Mesendoderm (in vitro differentiated cells): ENCODE data around the gene RNF13.

ENCODE experiments used
- DNase-seq: peaks from one replicate; pipeline ENCODE4 v3.0.0; 2013
- H2AK5ac ChIP-seq: 2 replicates; pipeline ENCODE4 v1.6.1; 2013; ENCODE audit warnings: low read length, inconsistent platforms
- H2BK120ac ChIP-seq: 2 replicates; pipeline ENCODE4 v1.6.1; 2013; ENCODE audit warnings: low read depth, mild to moderate bottlenecking, low read length, moderate library complexity, mixed read lengths
- H2BK15ac ChIP-seq: replicated peaks from 2 replicates; pipeline ENCODE4 v1.6.1; 2013; ENCODE audit warnings: low read depth, mild to moderate bottlenecking, moderate library complexity
- H2BK5ac ChIP-seq: 2 replicates; pipeline ENCODE4 v1.6.1; 2013; ENCODE audit warnings: low read length, inconsistent platforms
- H3K18ac ChIP-seq: 2 replicates; pipeline ENCODE4 v1.6.1; 2013; ENCODE audit warnings: mild to moderate bottlenecking, low read length, mixed read lengths
- H3K23ac ChIP-seq: one replicate; pipeline ENCODE4 v1.6.1; 2013; ENCODE audit warnings: low read length
- H3K27ac ChIP-seq: 2 replicates; pipeline ENCODE4 v1.5.1; 2013; ENCODE audit warnings: low read depth, mild to moderate bottlenecking, inconsistent platforms, low read length, moderate library complexity
- H3K27me3 ChIP-seq: 2 replicates; pipeline ENCODE4 v1.6.1; 2013; ENCODE audit warnings: low read length, control low read depth, mild to moderate bottlenecking, inconsistent platforms; ENCODE audit not compliant: insufficient read depth, poor library complexity
- H3K36me3 ChIP-seq: 2 replicates; pipeline ENCODE4 v1.6.1; 2013; ENCODE audit warnings: low read length, inconsistent platforms; ENCODE audit not compliant: control insufficient read depth, insufficient read depth
- H3K4ac ChIP-seq: one replicate; pipeline ENCODE4 v1.6.1; 2013; ENCODE audit warnings: low read depth, mild to moderate bottlenecking, low read length, moderate library complexity
- H3K4me1 ChIP-seq: 2 replicates; pipeline ENCODE4 v1.6.1; 2013; ENCODE audit warnings: low read depth, low read length, inconsistent platforms; ENCODE audit not compliant: control insufficient read depth
- H3K4me2 ChIP-seq: 2 replicates; pipeline ENCODE4 v1.6.1; 2013; ENCODE audit warnings: low read length
- H3K4me3 ChIP-seq: 2 replicates; pipeline ENCODE4 v1.5.1; 2013; ENCODE audit warnings: mild to moderate bottlenecking, low read length
- H3K56ac ChIP-seq: one replicate; pipeline ENCODE4 v1.6.1; 2013; ENCODE audit warnings: low read length
- H3K79me1 ChIP-seq: 2 replicates; pipeline ENCODE4 v1.6.1; 2013; ENCODE audit warnings: low read length, inconsistent platforms
- H3K79me2 ChIP-seq: 2 replicates; pipeline ENCODE4 v1.6.1; 2013; ENCODE audit warnings: mild to moderate bottlenecking, low read length; ENCODE audit not compliant: control insufficient read depth, insufficient read depth
- H3K9ac ChIP-seq: 2 replicates; pipeline ENCODE4 v1.6.1; 2013; ENCODE audit warnings: low read length, inconsistent platforms
- H4K5ac ChIP-seq: one replicate; pipeline ENCODE4 v1.6.1; 2013; ENCODE audit warnings: low read length
- H4K8ac ChIP-seq: one replicate; pipeline ENCODE4 v1.6.1; 2013; ENCODE audit warnings: low read depth, mild to moderate bottlenecking, control low read depth, low read length, moderate library complexity
- WGBS: extraction: QIAGEN DNeasy Blood & Tissue Kit; methylation state at CpG from one replicate; pipeline ENCODE4 v1.1.7; 2013; ENCODE audit warnings: low lambda C conversion rate, missing lambda C conversion rate; ENCODE audit not compliant: insufficient coverage; ENCODE audit errors: extremely low coverage; 5-methylcytosine and 5-hydroxymethylcytosine counted together

The RNF13 gene

DNA sequence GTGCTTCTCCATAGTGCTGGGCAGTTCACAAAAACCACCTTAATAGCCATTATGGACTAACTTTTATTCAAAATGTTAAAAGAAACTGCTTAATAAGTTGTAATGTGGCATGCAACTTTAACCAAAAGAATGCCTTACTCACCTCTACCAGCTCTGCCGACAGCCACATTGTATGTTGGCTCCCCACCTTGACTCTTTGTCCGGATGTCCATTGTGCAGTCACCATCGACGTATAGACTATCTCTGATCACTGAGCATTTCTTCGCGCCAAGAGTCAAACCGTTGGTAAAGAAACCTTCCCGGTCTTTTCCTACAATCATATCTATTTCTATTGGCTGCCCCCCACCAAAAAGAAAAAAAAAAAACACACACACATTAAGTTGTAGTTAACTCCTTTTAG, 155.2 kb downstream of the RNF13 start:
- no peak overlapping the region for H3K18ac ChIP-seq
- no CpG with 5 or more reads among the region's 8 CpGs for WGBS
- peaks cover 6% of the 10 kb centered on the region for H3K36me3 ChIP-seq
- no peak overlapping the region for H2BK15ac ChIP-seq
- no peak overlapping the region for H3K27ac ChIP-seq
- no peak overlapping the region for H4K8ac ChIP-seq
- no peak overlapping the region for H4K5ac ChIP-seq
- H2BK120ac ChIP-seq = no peak overlapping the region
- no peak overlapping the region for H3K23ac ChIP-seq
- H3K79me2 ChIP-seq = peaks cover 60% of the 10 kb centered on the region
- peak overlapping the region; percentile 0 for H3K4me3 ChIP-seq
- H3K56ac ChIP-seq = peak overlapping the region; percentile 98
- no peak overlapping the region for H3K4ac ChIP-seq
- peak; percentile 35 for DNase-seq
- peak overlapping the region; percentile 4 for H3K4me2 ChIP-seq
- no peak overlapping the region for H2AK5ac ChIP-seq
- H3K4me1 ChIP-seq = no peaks in the 10 kb centered on the region
- no peaks in the 10 kb centered on the region for H3K27me3 ChIP-seq
- H3K79me1 ChIP-seq = peaks cover 11% of the 10 kb centered on the region
- H2BK5ac ChIP-seq = no peak overlapping the region
- peak overlapping the region; percentile 94 for H3K9ac ChIP-seq

DNA sequence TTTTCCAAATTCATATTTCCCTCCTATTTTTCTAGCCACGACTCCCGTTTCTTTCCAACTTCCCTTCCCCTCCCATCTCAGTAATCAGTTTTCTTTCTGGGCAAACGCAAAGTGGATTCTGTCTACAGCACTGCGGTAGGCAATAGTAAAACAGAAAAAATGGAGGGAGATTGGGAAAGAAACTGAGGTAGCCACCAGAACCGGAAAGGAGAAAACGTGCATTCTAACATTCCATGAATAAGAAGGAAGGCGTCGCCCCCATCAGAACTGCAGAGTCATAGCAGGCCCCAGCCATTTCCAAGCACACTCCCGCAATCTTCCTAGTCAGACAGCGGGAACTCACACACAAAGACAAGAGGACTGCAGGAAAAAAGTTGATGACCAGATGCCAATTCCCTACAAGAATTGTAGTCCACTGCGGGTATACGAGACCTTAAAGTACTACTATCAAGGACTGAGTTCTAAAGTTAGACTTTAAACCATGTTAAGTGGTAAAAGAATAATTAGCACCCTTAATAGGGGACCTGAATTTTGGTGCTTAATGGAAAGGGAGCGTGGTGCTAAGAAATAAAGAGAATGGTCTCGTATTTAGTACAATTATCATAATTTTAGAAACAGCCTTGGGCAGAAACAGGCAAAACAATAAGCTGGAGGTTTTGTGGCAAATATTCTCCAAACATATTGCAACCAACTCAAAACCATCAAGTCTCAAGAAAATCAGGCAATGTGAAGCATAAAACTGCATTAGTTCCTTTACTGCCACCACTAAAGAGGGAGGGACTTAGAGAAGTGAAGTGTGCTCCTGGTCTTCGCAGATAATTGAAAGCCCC, 156.3 kb downstream of the RNF13 start:
- H3K27me3 ChIP-seq = no peaks in the 10 kb centered on the region
- no peaks in the 10 kb centered on the region for H3K4me1 ChIP-seq
- peaks cover 51% of the 10 kb centered on the region for H3K79me2 ChIP-seq
- H3K4me3 ChIP-seq = peak overlapping the region; percentile 84
- peak overlapping the region; percentile 25 for H2AK5ac ChIP-seq
- WGBS = no CpG with 5 or more reads among the region's 15 CpGs
- no peak overlapping the region for H4K8ac ChIP-seq
- peak overlapping the region; percentile 33 for H4K5ac ChIP-seq
- H3K27ac ChIP-seq = peak overlapping the region; percentile 94
- H2BK15ac ChIP-seq = no peak overlapping the region
- H3K4me2 ChIP-seq = peak overlapping the region; percentile 59
- peak overlapping the region; percentile 99 for H3K4ac ChIP-seq
- peak overlapping the region; percentile 98 for H3K56ac ChIP-seq
- peak overlapping the region; percentile 94 for H3K9ac ChIP-seq
- peak overlapping the region; percentile 48 for H2BK120ac ChIP-seq
- peaks cover 9% of the 10 kb centered on the region for H3K79me1 ChIP-seq
- H2BK5ac ChIP-seq = peak overlapping the region; percentile 68
- peak overlapping the region; percentile 99 for H3K18ac ChIP-seq
- peak; percentile 94 for DNase-seq
- peaks cover 6% of the 10 kb centered on the region for H3K36me3 ChIP-seq
- H3K23ac ChIP-seq = peak overlapping the region; percentile 73

DNA sequence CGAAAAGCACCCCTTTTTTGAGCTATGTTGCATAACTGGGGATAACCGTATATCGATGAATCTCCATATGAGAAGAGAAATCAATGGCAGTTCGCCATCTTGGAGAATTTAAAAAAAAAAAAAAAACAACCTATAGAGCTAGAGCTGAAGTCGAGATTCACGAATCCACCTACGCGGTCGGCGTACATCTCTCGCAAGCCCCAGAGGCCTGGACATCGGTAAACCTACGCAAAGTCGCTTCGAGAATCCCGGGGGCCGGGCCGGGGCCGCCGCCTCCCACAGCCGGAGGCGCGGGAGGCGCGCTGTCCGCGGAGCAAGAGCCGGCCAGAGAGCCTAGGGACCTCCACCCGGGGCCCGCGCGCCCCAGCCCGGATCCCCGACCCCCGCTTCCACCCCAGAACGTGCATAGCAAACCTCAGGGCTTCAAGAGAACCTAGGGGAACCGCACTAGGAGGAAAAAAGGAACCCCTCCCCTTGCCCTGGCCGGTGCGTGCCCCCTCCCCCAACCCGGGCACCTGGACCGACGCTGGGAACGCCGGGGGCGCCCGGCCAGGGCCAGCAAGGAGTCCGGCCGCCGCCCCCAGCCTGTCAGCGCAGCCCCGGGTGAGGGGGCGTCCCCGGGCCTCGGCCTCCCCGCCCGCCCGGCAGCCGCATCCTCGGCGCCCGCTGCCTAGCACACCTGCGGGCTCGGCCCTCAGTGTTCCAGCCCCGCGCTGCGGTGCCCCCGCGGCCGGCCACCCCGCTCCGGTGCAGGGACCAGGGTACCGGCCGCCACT, 157.1 kb downstream of the RNF13 start:
- H4K5ac ChIP-seq = peak overlapping the region; percentile 33
- H3K79me2 ChIP-seq = peaks cover 45% of the 10 kb centered on the region
- peak overlapping the region; percentile 95 for H3K23ac ChIP-seq
- H2BK15ac ChIP-seq = no peak overlapping the region
- peak overlapping the region; percentile 25 for H2AK5ac ChIP-seq
- H3K9ac ChIP-seq = peak overlapping the region; percentile 94
- H3K27ac ChIP-seq = peak overlapping the region; percentile 94
- H3K36me3 ChIP-seq = peaks cover 6% of the 10 kb centered on the region
- WGBS = no CpG with 5 or more reads among the region's 73 CpGs
- H3K27me3 ChIP-seq = no peaks in the 10 kb centered on the region
- H3K4me3 ChIP-seq = peak overlapping the region; percentile 84
- H3K4me1 ChIP-seq = no peaks in the 10 kb centered on the region
- H2BK120ac ChIP-seq = peak overlapping the region; percentile 28
- H3K79me1 ChIP-seq = peaks cover 9% of the 10 kb centered on the region
- peak overlapping the region; percentile 51 for H2BK5ac ChIP-seq
- no peak overlapping the region for H4K8ac ChIP-seq
- peak; percentile 85 for DNase-seq
- peak overlapping the region; percentile 53 for H3K4me2 ChIP-seq
- H3K4ac ChIP-seq = peak overlapping the region; percentile 99
- H3K18ac ChIP-seq = peak overlapping the region; percentile 99
- H3K56ac ChIP-seq = peak overlapping the region; percentile 98

DNA sequence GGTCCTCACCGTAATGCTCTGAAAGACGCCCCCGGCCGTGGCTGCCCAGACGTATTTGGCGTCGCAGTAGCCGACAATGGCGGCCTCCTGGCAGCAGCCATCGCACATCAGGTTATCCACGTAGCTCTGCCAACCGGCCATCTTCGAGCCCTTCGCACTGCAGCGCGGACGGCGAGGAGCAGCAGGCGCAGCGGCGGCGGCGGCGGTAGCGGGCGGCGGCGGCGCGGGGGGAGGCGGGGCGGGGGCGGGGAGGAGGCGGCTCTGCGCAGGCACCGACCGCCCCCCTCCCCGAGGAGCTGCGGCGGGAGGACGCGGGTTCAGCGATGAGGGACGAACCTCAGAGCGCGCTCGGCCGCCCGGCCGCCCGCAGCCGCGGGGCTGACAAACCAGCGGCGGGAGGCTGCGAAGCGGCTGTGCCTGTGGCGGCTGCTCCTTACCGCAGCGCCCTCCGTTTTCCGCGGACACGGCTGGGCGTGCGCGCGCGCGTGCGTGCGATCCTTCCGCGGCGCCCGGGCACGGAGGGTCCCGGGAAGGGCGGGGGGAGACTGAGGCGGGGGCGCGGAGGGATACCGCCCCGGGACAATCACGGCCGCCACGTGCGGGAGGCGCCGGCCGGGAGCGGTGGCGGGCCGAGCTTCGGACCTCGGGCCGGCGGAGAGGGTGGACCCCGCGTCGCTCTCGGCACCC, 157.8 kb downstream of the RNF13 start, which contains the start of gene PFN2:
Gene PFN2 (minus strand): TSS at position 180 of the 687 bp plus-strand sequence. CDS start 39 bp downstream, at position 141.
- H3K56ac ChIP-seq = peak within 1 kb of the TSS; percentile 98
- peak; percentile 90 for DNase-seq
- peaks cover 4% of the 10 kb centered on the region for H3K79me1 ChIP-seq
- H2BK15ac ChIP-seq = no peak within 1 kb of the TSS
- peak within 1 kb of the TSS; percentile 83 for H3K4me2 ChIP-seq
- H2BK120ac ChIP-seq = peak within 1 kb of the TSS; percentile 31
- H3K4me3 ChIP-seq = peak within 1 kb of the TSS; percentile 84
- H4K5ac ChIP-seq = peak within 1 kb of the TSS; percentile 33
- H3K4ac ChIP-seq = peak within 1 kb of the TSS; percentile 99
- peak within 1 kb of the TSS; percentile 6 for H4K8ac ChIP-seq
- peak within 1 kb of the TSS; percentile 51 for H2BK5ac ChIP-seq
- H3K23ac ChIP-seq = peak within 1 kb of the TSS; percentile 95
- no peaks in the 10 kb centered on the region for H3K4me1 ChIP-seq
- H3K27me3 ChIP-seq = no peaks in the 10 kb centered on the region
- peaks cover 4% of the 10 kb centered on the region for H3K36me3 ChIP-seq
- H3K27ac ChIP-seq = peak within 1 kb of the TSS; percentile 98
- H3K79me2 ChIP-seq = peaks cover 38% of the 10 kb centered on the region
- peak within 1 kb of the TSS; percentile 94 for H3K9ac ChIP-seq
- peak within 1 kb of the TSS; percentile 25 for H2AK5ac ChIP-seq
- H3K18ac ChIP-seq = peak within 1 kb of the TSS; percentile 99
- no CpG with 5 or more reads among the region's 102 CpGs for WGBS

DNA sequence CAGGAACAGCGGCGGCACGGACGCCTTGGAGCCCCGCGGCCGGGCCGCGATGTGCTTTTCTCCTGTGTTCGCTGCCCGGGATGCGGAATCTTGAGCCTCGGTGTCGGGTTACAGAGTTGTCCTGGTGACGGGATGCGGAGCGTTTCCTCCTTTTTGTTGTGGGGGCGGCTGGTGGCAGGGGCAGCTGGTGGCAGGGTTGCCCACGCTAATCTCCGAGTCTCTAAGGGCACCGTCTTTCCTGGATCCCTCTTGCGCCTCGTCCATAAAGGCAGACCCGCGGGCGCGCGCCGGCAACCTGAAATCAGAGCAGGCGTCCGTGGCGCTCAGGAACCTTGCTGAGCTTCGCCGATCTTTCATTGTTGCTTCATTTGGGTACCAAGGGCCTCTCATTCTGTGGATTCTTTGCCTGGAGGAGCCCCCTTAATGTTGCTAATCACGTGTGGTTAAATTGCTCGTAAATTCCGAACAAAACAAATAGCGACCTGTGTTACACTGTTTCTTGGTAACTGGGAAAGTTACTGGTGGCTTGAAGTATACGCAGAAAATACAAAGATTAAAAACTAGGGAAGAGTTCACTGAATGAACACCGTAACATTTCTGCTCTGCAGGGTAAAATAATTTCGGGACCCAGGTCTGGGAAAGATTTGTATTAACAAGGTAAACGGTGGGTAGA, 158.5 kb downstream of the RNF13 start:
- Histone ChIP-seq H4K5ac (peak overlapping the region; percentile 9), H2BK120ac (peak overlapping the region; percentile 31), H3K79me1 (no peaks in the 10 kb centered on the region), H3K27ac (peak overlapping the region; percentile 98), H3K18ac (peak overlapping the region; percentile 99), H3K27me3 (no peaks in the 10 kb centered on the region), H2BK15ac (no peak overlapping the region), H2BK5ac (no peak overlapping the region), H3K23ac (peak overlapping the region; percentile 59), H3K4me1 (no peaks in the 10 kb centered on the region), H3K4me2 (peak overlapping the region; percentile 83), H3K4me3 (peak overlapping the region; percentile 71), H3K4ac (peak overlapping the region; percentile 61), H4K8ac (no peak overlapping the region), H3K56ac (peak overlapping the region; percentile 91), H2AK5ac (no peak overlapping the region), H3K9ac (peak overlapping the region; percentile 81), H3K36me3 (no peaks in the 10 kb centered on the region), H3K79me2 (peaks cover 31% of the 10 kb centered on the region)
- peak; percentile 90 for DNase-seq
- no CpG with 5 or more reads among the region's 42 CpGs for WGBS
